HEK293 (cell line): Measurements from ENCODE around the gene SELENOS.

ENCODE experiments used
- CTCF ChIA-PET: fragments of 350-600 bp; formaldehyde crosslinking; extraction: SDS; loops from one replicate; lab custom pipeline; 2021; ENCODE audit warnings: antibody characterized with exemption; lab: Yijun Ruan, JAX
- POLR2A ChIA-PET: fragments of 300-600 bp; formaldehyde crosslinking; extraction: SDS; loops from one replicate; lab custom pipeline; 2020; ENCODE audit warnings: antibody characterized with exemption, inconsistent platforms; lab: Yijun Ruan, JAX
- H3K27ac ChIP-seq: fragments of 200-500 bp; sonication (Bioruptor generic); 2 replicates; pipeline ENCODE4 v1.5.1; 2014; ENCODE audit warnings: low read depth, low read length, control low read depth, inconsistent platforms; ENCODE audit errors: extremely low read depth
- H3K36me3 ChIP-seq, 2 experiments: fragments of 200-500 bp in 1 of 2; sonication (Bioruptor generic) in 1 of 2; 1 replicate in 1 of 2; 2 replicates in 1 of 2; pipeline ENCODE4 v1.5.1; 2014 to 2017; ENCODE audit warnings: inconsistent platforms in 2 of 2, low read length in 2 of 2; ENCODE audit not compliant: control insufficient read depth in 2 of 2, insufficient read depth in 1 of 2
- H3K4me1 ChIP-seq: fragments of 200-500 bp; sonication (Bioruptor generic); 2 replicates; pipeline ENCODE4 v1.5.1; 2014; ENCODE audit warnings: mild to moderate bottlenecking, low read length, inconsistent platforms; ENCODE audit not compliant: control insufficient read depth, insufficient read depth
- H3K4me3 ChIP-seq: 2 replicates; pipeline ENCODE4 v1.5.1; 2011; ENCODE audit warnings: low read depth, mild to moderate bottlenecking, control low read depth, low read length, moderate library complexity
- H3K9me3 ChIP-seq: fragments of 200-500 bp; sonication (Bioruptor generic); 2 replicates; pipeline ENCODE4 v1.5.1; 2014; ENCODE audit warnings: low read depth, low read length, inconsistent platforms; ENCODE audit not compliant: control insufficient read depth, insufficient read depth
- ATF2 ChIP-seq: fragments of 450-650 bp; formaldehyde crosslinking; IDR thresholded peaks from 2 replicates; pipeline ENCODE4 v1.5.1; 2016; ENCODE audit warnings: missing biosample characterization, missing genetic modification characterization, low read depth
- FEZF1 ChIP-seq: fragments of 450-650 bp; formaldehyde crosslinking; IDR thresholded peaks from 2 replicates; pipeline ENCODE4 v1.5.1; 2016; ENCODE audit warnings: missing biosample characterization, missing genetic modification characterization
- SP2 ChIP-seq: fragments of 450-650 bp; formaldehyde crosslinking; IDR thresholded peaks from 2 replicates; pipeline ENCODE4 v1.5.1; 2016; ENCODE audit warnings: missing biosample characterization, missing genetic modification characterization
- SP7 ChIP-seq: fragments of 450-650 bp; formaldehyde crosslinking; IDR thresholded peaks from 2 replicates; pipeline ENCODE4 v1.5.1; 2016; ENCODE audit warnings: missing biosample characterization, missing genetic modification characterization
- ZBTB49 ChIP-seq: fragments of 450-650 bp; formaldehyde crosslinking; IDR thresholded peaks from 2 replicates; pipeline ENCODE4 v1.5.1; 2016; ENCODE audit warnings: missing biosample characterization, missing genetic modification characterization, low read depth
- ZNF18 ChIP-seq: fragments of 450-650 bp; formaldehyde crosslinking; IDR thresholded peaks from 2 replicates; pipeline ENCODE4 v1.5.1; 2016; ENCODE audit warnings: missing biosample characterization, missing genetic modification characterization
- ZNF202 ChIP-seq: fragments of 450-650 bp; formaldehyde crosslinking; IDR thresholded peaks from 2 replicates; pipeline ENCODE4 v1.5.1; 2016; ENCODE audit warnings: missing biosample characterization, missing genetic modification characterization, borderline replicate concordance
- ZNF23 ChIP-seq: fragments of 450-650 bp; formaldehyde crosslinking; IDR thresholded peaks from 2 replicates; pipeline ENCODE4 v1.5.1; 2016; ENCODE audit warnings: missing biosample characterization, missing genetic modification characterization, borderline replicate concordance
- ZNF274 ChIP-seq, 2 experiments: fragments of 200-500 bp in 1 of 2; fragments of 450-650 bp in 1 of 2; sonication (Bioruptor generic) in 1 of 2; formaldehyde crosslinking in 1 of 2; IDR thresholded peaks; 2 replicates each; pipeline versions ENCODE4 v1.5.1 to v1.6.1; 2014 to 2016; ENCODE audit warnings: borderline replicate concordance in 1 of 2, inconsistent platforms in 1 of 2, low read length in 1 of 2, missing biosample characterization in 1 of 2, missing genetic modification characterization in 1 of 2
- ZNF335 ChIP-seq: fragments of 450-650 bp; formaldehyde crosslinking; conservative IDR thresholded peaks from 2 replicates; pipeline ENCODE4 v1.5.1; 2016; ENCODE audit warnings: missing biosample characterization, missing genetic modification characterization
- ZNF433 ChIP-seq: fragments of 450-650 bp; formaldehyde crosslinking; IDR thresholded peaks from 2 replicates; pipeline ENCODE4 v1.5.1; 2016; ENCODE audit warnings: missing biosample characterization, missing genetic modification characterization, low read depth
- ZNF76 ChIP-seq: fragments of 450-650 bp; formaldehyde crosslinking; IDR thresholded peaks from 2 replicates; pipeline ENCODE4; 2016; ENCODE audit warnings: low read depth, missing biosample characterization, missing genetic modification characterization, borderline replicate concordance
- ZSCAN4 ChIP-seq: fragments of 450-650 bp; formaldehyde crosslinking; IDR thresholded peaks from 2 replicates; pipeline ENCODE4 v1.5.1; 2017; ENCODE audit warnings: missing biosample characterization, missing genetic modification characterization

SELENOS gene

GRCh38 chr15:101255615-101256241 lies 21.6 kb downstream of the SELENOS start (continued):
- TF ChIP-seq ATF2 (tag by site-specific recombination) (no peak), ZBTB49 (tag by site-specific recombination) (no peak), ZSCAN4 (peak; percentile 85), FEZF1 (peak; percentile 62; the same call in 1 of the 2 replicates), ZNF274 (IDR thresholded peaks at IDR 0.05; ENCODE audit: low read length) (no peak), ZNF274 (tag by site-specific recombination; IDR thresholded peaks at IDR 0.05; ENCODE audit: borderline replicate concordance) (no peak), ZNF335 (tag by site-specific recombination) (peak; percentile 20; the same call in 1 of the 2 replicates)
- TF ChIP-seq, all 188 proteins: peak for 7

GRCh38 chr15:101255051-101255395 lies 22.3 kb downstream of the SELENOS start:
- no peaks in the 10 kb centered on the region for H3K9me3 ChIP-seq
- no peaks in the 10 kb centered on the region for H3K36me3 ChIP-seq
- ChIA-PET POLR2A (interaction anchor here (0.6 kb wide), 1 partner anchor 13 kb away, joined by 3 read pairs; no protein-coding TSS in a partner anchor), CTCF (interaction anchor here (0.5 to 12.5 kb wide), 5 partner anchors 165 to 504 kb away, joined by 3 to 223 read pairs (median 5); no protein-coding TSS in a partner anchor)
- TF ChIP-seq ZNF76 (tag by site-specific recombination) (no peak), ZNF433 (tag by site-specific recombination) (no peak), SP2 (tag by site-specific recombination) (no peak), ZNF202 (tag by site-specific recombination) (no peak), ZNF18 (no peak), SP7 (tag by site-specific recombination) (no peak), ZNF23 (tag by site-specific recombination) (no peak)
- no peak overlapping the region for H3K4me3 ChIP-seq
- H3K27ac ChIP-seq: no peak overlapping the region
- H3K4me1 ChIP-seq: peaks cover 6% of the 10 kb centered on the region; the same call in 1 of the 2 replicates
